Ishikawa (cell line): ENCODE results near the gene LILRA2.

Experiments used
- CEBPB ChIP-seq: IDR thresholded peaks from 2 replicates; pipeline ENCODE4 v1.6.1; 2012
- EP300 ChIP-seq: IDR thresholded peaks from 2 replicates; pipeline ENCODE4 v1.6.1; 2012; ENCODE audit warnings: borderline replicate concordance
- FOXM1 ChIP-seq: IDR thresholded peaks from 2 replicates; pipeline ENCODE4 v1.6.1; 2012; ENCODE audit warnings: low read depth, borderline replicate concordance
- RAD21 ChIP-seq: IDR thresholded peaks from 2 replicates; pipeline ENCODE4 v1.6.1; 2012; ENCODE audit warnings: low read depth
- USF1 ChIP-seq: IDR thresholded peaks from 2 replicates; pipeline ENCODE4 v1.6.1; 2012
- YY1 ChIP-seq: IDR thresholded peaks from 2 replicates; pipeline ENCODE4 v1.6.1; 2012; ENCODE audit warnings: low read depth
- TF ChIP-seq, protein P1 (sequence below): IDR thresholded peaks from 2 replicates; pipeline ENCODE4 v1.6.1; 2012; ENCODE audit warnings: low read depth, mild to moderate bottlenecking

GRCh38 chr19:54574527-54575056 is 1.0 kb downstream of the LILRA2 start:
- TF ChIP-seq USF1 = no peak
- TF ChIP-seq YY1 = no peak
- TF ChIP-seq RAD21 = no peak
- TF ChIP-seq EP300 = no peak
- TF ChIP-seq, protein P1, sequence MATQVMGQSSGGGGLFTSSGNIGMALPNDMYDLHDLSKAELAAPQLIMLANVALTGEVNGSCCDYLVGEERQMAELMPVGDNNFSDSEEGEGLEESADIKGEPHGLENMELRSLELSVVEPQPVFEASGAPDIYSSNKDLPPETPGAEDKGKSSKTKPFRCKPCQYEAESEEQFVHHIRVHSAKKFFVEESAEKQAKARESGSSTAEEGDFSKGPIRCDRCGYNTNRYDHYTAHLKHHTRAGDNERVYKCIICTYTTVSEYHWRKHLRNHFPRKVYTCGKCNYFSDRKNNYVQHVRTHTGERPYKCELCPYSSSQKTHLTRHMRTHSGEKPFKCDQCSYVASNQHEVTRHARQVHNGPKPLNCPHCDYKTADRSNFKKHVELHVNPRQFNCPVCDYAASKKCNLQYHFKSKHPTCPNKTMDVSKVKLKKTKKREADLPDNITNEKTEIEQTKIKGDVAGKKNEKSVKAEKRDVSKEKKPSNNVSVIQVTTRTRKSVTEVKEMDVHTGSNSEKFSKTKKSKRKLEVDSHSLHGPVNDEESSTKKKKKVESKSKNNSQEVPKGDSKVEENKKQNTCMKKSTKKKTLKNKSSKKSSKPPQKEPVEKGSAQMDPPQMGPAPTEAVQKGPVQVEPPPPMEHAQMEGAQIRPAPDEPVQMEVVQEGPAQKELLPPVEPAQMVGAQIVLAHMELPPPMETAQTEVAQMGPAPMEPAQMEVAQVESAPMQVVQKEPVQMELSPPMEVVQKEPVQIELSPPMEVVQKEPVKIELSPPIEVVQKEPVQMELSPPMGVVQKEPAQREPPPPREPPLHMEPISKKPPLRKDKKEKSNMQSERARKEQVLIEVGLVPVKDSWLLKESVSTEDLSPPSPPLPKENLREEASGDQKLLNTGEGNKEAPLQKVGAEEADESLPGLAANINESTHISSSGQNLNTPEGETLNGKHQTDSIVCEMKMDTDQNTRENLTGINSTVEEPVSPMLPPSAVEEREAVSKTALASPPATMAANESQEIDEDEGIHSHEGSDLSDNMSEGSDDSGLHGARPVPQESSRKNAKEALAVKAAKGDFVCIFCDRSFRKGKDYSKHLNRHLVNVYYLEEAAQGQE = no peak
- TF ChIP-seq CEBPB = no peak
- TF ChIP-seq FOXM1 = no peak
